H4 (cell line): Measurements from ENCODE around the gene LPO. TPM values are rescaled to one million over a fixed set of nuclear protein-coding genes. Genes with fewer than 3 reads are reported as not detected.

Experiments
- DNase-seq: peaks from one replicate; pipeline ENCODE4 v3.0.0-alpha.2; 2015; ENCODE audit warnings: low spot score
- total RNA-seq: library from RNA; depleted of rRNA; stranded (reverse); fragments of >200 nt; shearing (Covaris generic); gene quantifications from 2 replicates; pipeline ENCODE4 v1.2.3, GENCODE V29; 2014

The LPO gene
- total RNA-seq, 1 experiment from 2014 or later = not detected

- DNase-seq = no peak
Observed at GRCh38 chr17:58229384-58229783, 9.0 kb upstream of the LPO start.

- no peak for DNase-seq
Observed at GRCh38 chr17:58229881-58230280, 8.5 kb upstream of the LPO start.

GRCh38 chr17:58231641-58232040 is 6.7 kb upstream of the LPO start:
- DNase-seq = no peak

- peak; percentile 42 for DNase-seq
Observed at GRCh38 chr17:58232707-58233156, 5.7 kb upstream of the LPO start.

GRCh38 chr17:58233543-58233942 is 4.8 kb upstream of the LPO start:
- DNase-seq = no peak

GRCh38 chr17:58234512-58234911 is 3.9 kb upstream of the LPO start:
- DNase-seq = no peak

- DNase-seq = no peak
Observed at GRCh38 chr17:58235821-58236220, 2.6 kb upstream of the LPO start.

- DNase-seq = no peak
Observed at GRCh38 chr17:58236394-58236793, 2.0 kb upstream of the LPO start.

- no peak for DNase-seq
Observed at GRCh38 chr17:58239987-58240386, 1.6 kb downstream of the LPO start.

- DNase-seq = no peak
Observed at GRCh38 chr17:58242171-58242784, 3.9 kb downstream of the LPO start.

GRCh38 chr17:58244963-58245362 is 6.6 kb downstream of the LPO start:
- no peak for DNase-seq

- no peak for DNase-seq
Observed at GRCh38 chr17:58245428-58246103, 7.2 kb downstream of the LPO start.

- DNase-seq = no peak
Observed at GRCh38 chr17:58246104-58246740, 7.8 kb downstream of the LPO start.

GRCh38 chr17:58246781-58247180 is 8.4 kb downstream of the LPO start:
- DNase-seq = no peak

- no peak for DNase-seq
Observed at GRCh38 chr17:58247511-58248363, 9.4 kb downstream of the LPO start.

GRCh38 chr17:58248955-58249269 is 10.5 kb downstream of the LPO start:
- no peak for DNase-seq

- no peak for DNase-seq
Observed at GRCh38 chr17:58249270-58250133, 11.1 kb downstream of the LPO start.

GRCh38 chr17:58250344-58251011 is 12.1 kb downstream of the LPO start:
- no peak for DNase-seq

GRCh38 chr17:58252141-58252540 is 13.8 kb downstream of the LPO start:
- no peak for DNase-seq

GRCh38 chr17:58253082-58253481 is 14.7 kb downstream of the LPO start:
- DNase-seq = no peak

GRCh38 chr17:58254803-58255202 is 16.4 kb downstream of the LPO start:
- DNase-seq = no peak
